Right kidney (tissue), 9 donors: ENCODE measurements around the gene GP5.

Experiments
- DNase-seq: peaks from one replicate; pipeline ENCODE4 v3.0.0-alpha.2; 2016
- long read RNA-seq, 8 donors: transcript quantifications; one replicate each; lab custom pipeline, GENCODE V29; 2026

The GP5 gene
- long read RNA-seq, donor 1, partial matches to known transcripts, result 0 of 1 reads
- long read RNA-seq, donor 1, other reads (novel, unspliced or antisense), result 0 of 1 reads
- long read RNA-seq, donor 2, partial matches to known transcripts, result 0 of 1 reads
- long read RNA-seq, donor 2, other reads (novel, unspliced or antisense), result 0 of 1 reads
- long read RNA-seq, donor 3, result 0 reads
- long read RNA-seq, donor 4, partial matches to known transcripts, result 0 of 1 reads
- long read RNA-seq, donor 4, other reads (novel, unspliced or antisense), result 0 of 1 reads
- long read RNA-seq, donor 5, partial matches to known transcripts, result 0 of 1 reads
- long read RNA-seq, donor 5, other reads (novel, unspliced or antisense), result 0 of 1 reads
- long read RNA-seq, donor 6, result 0 reads
- long read RNA-seq, donor 7, result 0 reads
- long read RNA-seq, donor 8, result 0 reads

DNA sequence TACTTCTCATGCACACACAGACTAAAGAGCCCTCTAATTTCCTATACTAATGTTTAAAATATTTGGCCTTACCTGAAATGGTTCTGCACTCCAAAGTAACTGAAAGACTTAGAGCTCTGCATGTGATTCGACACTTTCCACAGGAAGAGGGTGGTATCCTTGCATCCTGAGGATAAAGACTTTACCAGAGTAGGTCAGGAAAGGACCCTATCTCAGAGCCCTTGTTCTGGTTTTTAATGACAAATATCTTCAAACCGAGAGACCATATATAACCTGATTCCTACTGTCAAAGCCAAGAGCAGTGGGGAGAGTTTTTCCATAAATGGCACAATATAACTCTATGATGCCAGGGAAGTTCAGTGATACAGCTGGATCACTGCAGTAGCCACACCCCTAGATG, at the start of gene GP5:
Gene GP5, minus strand, starts transcription at position 101 of the 400 bp plus-strand sequence. CDS start 984 bp downstream, outside the sequence.
- no peak for DNase-seq

DNA sequence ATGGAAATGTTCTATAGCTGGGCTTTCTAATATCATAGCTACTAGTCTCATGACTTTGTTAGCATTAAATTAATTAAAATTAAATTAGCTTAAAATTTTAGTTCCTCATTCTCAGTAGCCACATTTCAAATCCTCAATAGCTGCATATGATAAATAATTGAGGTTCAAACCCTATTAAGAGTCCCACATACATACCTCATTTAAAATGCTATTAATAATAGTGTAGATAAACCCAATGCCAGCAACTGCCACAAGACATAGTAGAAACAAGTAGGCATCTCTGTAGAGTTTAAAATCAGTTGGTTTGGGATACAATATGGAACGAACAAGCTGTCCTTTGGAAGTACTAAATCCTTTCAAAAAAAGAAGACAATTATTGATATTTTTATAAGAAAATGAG, 48.6 kb upstream of the GP5 start:
- DNase-seq, result no peak

DNA sequence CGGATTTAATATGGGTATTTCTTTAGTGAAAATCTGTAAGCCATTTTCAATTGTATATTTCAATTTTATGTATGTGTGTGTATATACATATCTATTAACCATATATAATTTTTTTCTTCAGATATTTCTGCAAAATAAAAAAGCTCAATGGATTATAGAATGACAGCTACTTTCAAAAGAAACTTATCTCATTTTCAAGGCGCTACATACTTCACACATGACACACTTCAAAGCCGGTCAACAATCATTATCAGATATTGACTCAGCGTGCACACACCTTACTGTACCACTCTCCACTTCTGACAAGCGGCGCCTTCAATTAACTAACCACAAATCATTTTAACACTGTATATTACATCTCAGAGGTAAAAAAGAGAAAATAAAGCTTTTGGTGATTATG, 48.1 kb upstream of the GP5 start:
- no peak for DNase-seq

DNA sequence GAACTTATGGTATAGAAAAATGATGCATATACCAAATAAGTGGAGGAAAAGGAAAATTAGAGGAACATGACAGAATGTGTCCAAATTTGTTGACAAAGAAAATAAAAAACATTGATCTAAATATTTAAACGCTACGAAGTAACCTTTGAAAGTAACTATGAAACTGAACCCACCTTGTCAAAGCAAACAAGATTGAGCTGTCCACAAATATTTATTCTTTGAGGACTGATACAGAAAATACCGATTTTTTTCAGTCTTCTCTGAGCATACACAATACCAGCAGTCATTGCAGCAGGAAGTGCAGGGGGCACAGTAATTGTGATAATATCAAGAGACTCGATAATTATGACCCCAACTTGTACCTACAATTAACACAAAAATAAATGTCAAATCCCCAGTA, 47.7 kb upstream of the GP5 start:
- DNase-seq, result no peak

DNA sequence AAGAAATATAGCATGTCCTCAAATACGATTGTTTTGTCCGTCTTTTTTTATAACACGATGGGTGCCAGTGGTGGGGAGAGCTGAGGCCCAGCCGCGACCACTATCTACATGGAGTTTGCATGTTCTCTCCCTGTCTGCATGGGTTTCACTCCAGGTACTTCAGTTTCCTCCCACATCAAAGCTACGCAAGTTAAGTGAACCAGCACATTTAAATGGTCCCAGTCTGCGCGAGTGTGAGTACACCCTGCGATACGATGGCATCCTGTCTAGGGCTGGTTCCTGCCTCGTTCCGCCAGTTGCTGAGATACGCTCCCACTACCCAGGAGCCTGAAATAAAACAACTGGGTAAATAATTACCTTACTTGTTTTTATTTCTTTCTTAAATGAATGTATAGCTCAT, 47.1 kb upstream of the GP5 start:
- no peak for DNase-seq

GRCh38 chr3:194443901-194444300, 44.8 kb upstream of the GP5 start:
- DNase-seq, result no peak

DNA sequence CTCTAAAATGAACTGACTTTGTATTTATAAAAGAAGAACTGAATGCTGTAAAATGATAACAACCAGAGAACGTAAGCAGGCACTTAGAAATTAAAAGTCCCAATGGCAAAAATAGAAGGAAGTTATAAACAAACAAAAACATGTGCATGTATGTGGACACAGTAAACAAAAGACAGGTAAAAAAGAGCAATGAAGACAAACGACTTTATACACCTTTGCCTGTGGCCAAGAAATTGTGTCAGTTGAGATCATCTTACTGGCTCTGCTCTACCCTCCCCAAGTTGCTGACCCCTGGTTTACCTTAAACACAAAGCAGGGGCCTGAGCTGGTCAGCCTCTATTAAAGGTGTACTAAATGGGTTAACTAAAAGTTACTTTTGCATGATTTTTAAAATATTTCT, 41.7 kb upstream of the GP5 start:
- no peak for DNase-seq

DNA sequence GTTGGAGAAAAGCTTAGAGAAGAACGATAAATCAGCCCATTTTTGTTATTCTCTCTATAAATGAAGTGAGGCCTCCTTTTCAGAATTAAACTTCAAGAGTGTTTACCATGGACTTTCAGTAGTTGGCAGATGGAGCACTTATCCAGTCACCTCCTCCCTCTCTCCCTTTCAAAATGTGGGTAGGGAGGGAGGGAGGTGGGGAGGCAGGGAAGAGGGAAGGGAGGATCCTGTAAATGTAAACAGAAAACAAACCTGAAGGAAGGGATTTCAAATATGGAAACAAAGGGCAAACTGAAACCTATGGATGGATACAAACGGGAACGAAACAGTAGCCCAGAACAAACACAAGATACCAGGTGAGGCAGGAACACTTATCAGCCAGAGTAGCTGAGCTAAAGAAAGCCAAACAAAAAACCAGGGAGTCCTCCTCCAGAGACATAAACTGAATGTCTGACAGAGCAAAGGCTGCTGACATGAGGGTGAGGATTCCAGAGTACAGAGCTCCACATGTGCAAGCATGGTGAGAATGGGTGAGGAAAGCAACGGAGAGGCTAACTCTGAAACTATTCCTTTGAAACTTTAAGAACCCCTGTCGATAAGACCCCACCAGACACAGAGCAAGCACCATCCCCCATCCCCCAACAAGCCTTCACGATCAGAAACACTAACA, 41.0 kb upstream of the GP5 start:
- DNase-seq, result peak; percentile 7

- DNase-seq, result no peak
Measured at GRCh38 chr3:194434503-194434902, 35.4 kb upstream of the GP5 start.

- no peak for DNase-seq
Measured at GRCh38 chr3:194431554-194431953, 32.5 kb upstream of the GP5 start.

GRCh38 chr3:194425399-194425798, 26.3 kb upstream of the GP5 start:
- DNase-seq, result no peak

GRCh38 chr3:194424953-194425352, 25.9 kb upstream of the GP5 start:
- DNase-seq, result no peak

GRCh38 chr3:194424373-194424772, 25.3 kb upstream of the GP5 start:
- no peak for DNase-seq

- DNase-seq, result no peak
Measured at GRCh38 chr3:194423317-194423716, 24.3 kb upstream of the GP5 start.

DNA sequence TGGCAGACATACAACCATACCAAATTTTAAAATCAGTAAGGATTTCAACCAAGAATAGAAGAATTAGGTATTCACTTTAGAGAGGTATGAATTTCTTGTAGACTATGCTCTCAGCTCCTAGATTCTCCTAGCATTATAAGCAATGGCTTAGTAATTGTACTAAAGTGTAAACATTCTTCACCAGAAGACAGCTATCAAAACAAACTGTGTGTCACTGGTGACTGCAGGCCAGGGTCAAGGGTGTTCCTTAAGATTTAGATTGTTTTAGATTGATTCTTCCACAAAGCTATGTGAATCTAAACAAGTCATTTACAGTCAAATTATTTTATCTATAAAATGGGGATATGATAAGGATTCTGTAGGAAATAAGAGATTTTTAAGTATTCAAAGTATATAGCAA, 23.1 kb upstream of the GP5 start:
- no peak for DNase-seq

DNA sequence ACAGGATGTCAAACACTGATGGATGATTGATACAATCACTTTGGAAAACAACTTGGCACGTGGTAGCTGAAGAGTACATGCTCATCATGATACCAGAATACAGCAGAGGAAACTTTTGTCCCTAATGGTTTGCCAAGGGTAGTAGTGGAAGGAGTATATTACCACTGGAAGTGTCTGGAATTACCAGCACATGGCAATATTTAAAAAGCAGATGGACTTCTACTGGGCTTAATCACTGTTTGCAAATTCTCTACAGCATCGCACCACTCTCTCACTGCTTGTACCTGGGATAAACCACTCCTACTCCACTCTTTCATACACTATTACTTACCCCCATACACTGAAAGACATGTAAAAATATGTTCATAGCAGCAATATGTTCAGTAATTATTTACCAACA, 19.6 kb upstream of the GP5 start:
- DNase-seq, result no peak

DNA sequence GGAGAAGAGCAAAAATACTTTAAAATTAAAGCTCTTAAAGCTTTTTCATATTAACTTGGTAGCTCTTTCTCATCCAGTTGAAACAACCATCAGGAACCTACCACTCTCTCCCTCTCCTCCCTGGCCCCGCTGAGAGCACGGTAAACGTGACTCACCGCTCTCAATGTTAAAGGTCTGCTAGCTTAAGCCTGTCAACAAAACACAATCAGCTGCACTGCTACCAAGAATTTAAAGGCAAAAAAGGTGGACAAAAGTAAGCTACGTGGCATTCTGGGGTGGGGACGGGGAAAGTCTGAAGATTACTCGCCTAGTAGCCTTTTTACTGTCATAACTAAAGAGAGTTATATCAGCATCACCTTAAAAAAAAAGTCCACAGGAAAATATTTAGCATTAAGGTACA, 8.4 kb upstream of the GP5 start:
- DNase-seq, result no peak

DNA sequence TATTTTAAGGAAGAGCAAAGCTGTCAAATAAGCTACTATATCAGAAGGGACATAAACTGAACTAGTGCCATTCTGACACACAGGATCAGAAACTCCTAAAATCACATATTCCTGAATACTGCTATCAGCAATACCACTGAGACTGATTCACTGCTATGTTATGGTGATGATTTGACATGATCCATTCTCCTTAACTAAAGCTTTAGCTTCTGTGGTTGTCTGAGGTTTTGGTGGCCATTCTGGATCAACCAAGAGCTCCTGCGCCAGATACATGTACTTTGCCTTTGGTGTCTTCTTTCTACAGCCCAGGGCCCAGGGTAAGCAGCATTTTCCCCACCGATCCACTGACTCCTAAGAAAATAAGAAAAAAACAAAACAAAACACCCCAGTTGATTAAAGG, 6.7 kb upstream of the GP5 start:
- no peak for DNase-seq

- DNase-seq, result no peak
Measured at GRCh38 chr3:194404365-194405140, 5.5 kb upstream of the GP5 start.

DNA sequence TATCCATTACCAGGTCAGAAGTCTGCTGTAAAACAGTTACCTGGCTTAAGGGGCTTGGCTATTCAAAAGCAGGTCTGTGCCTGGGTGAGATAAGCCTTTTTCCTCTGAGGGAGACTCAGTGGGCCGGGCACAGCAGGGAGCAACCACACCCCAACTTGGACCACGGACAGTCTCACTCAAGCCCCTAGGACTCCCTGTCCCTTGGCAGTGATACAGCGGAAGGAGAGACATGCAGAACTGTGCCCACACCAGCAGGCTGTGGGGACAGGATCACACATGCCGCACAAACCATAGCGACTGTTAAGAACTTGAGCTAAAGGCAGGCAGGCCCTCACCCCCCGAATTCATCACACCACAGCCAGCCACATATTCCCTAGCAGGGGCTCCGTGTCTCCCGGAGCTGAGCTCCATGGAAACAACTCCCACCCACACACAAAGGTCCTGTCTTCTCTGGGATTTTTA, 2.8 kb upstream of the GP5 start:
- no peak for DNase-seq

- no peak for DNase-seq
Measured at GRCh38 chr3:194401346-194401745, 2.3 kb upstream of the GP5 start.

GRCh38 chr3:194399874-194400411, 877 bp upstream of the GP5 start:
- no peak for DNase-seq

GRCh38 chr3:194397757-194398312, 1.2 kb downstream of the GP5 start:
- DNase-seq, result peak; percentile 65
